Erythroblast (primary cell): ENCODE data around the gene TLCD3A.
A peak's percentile ranks its signal among the peaks of the same experiment; 100 is the strongest.
"Not testable (repeated sequence)": the region's sequence is repeated elsewhere in the genome, so short reads cannot be mapped to it uniquely, and the experiment has no call there.

Experiments used
- DNase-seq, 2 experiments: peaks; one replicate each; lab custom pipeline; 2025; lab: John Stamatoyannopoulos, UW
- GATA1 ChIP-seq: IDR thresholded peaks from 2 replicates; pipeline ENCODE4 v1.6.1; 2011; ENCODE audit warnings: low read depth, mild to moderate bottlenecking, control low read depth, low read length, moderate library complexity
- POLR2A ChIP-seq: IDR thresholded peaks from 2 replicates; pipeline ENCODE4 v1.6.1; 2011; ENCODE audit warnings: mild to moderate bottlenecking, low read length

TLCD3A gene

DNA sequence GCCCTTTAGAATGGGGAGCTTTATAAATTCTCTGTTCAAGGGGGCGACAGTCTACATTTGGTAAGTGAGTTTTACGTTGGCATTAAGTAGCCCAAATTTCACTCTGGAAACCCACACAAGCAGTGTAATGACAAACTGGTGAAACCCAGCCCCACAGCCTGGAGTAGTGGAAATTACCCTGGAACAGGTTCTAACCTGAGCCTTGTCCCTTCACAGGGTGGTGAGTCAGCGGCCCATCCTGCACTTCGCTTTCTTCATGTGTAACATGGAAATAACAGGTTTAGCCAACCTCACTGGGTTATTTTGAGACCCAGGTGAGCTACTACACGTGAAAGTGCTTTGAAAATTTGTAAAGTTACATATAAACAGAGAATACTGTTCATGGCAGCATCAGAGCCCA, 3.5 kb upstream of the TLCD3A start:
- DNase-seq, result no peak
- TF ChIP-seq POLR2A (no peak), GATA1 (no peak)

DNA sequence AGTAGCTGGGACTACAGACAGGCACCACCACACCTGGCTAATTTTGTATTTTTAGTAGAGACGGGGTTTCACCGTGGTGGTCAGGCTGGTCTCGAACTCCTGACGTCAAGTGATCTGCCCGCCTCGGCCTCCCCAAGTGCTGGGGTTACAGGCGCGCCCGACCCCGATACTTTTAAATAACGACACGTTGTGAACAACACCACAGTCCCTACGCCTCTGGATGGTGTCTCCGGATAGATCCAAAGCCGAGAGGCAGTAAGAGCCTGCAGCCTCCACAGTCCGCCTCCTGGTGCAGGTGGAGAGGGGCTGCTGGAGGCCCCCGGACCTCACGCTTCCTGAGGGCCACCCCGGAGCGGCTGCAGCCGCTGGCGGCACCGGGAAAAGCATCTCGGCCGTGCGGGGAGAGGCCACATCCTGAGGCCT, 741 bp upstream of the TLCD3A start:
- TF ChIP-seq POLR2A (no peak), GATA1 (no peak)
- DNase-seq, result peak in 1 of 2 experiments; percentile 56

DNA sequence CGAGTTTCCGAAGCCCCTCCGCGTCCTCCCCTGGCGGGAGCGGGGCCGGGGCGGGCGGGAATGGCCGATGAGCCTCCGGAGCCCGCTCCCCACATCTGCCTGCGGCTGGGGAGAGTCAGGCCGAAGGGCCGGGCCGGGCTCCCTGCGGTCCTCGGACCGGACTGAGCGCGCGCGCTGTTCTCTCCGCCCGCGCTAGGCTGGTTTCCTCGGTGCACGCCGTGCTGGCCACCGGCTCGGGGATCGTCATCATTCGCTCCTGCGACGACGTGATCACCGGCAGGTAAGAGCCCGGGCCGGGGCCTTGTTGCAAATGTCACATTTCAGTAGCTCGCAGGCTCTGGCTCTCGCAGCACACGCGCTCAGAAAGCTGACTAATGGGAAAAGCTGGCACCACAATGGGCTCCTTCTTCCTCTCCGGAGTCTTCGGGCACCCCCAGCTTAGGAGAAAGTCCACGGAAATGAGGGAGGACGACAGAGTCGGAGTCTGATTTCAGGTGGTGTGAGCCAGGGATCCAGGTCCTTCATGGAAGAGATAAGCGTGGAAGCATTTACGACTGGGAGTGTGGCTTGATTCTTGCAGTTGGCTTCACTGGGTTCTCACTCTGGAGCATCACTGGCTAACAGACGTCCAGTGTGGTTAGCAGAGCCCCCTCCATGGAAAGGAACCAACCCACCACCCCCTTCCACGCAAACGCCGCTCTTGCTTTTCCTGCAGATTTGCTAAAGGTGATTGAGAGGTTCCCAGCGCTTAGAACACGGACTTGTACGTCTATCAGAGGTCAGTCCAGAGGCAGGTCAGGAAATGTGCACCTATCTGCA, 715 bp downstream of the TLCD3A start:
- TF ChIP-seq POLR2A, result no peak
- no peak for TF ChIP-seq GATA1
- peak; percentile 47 to 56 for DNase-seq

DNA sequence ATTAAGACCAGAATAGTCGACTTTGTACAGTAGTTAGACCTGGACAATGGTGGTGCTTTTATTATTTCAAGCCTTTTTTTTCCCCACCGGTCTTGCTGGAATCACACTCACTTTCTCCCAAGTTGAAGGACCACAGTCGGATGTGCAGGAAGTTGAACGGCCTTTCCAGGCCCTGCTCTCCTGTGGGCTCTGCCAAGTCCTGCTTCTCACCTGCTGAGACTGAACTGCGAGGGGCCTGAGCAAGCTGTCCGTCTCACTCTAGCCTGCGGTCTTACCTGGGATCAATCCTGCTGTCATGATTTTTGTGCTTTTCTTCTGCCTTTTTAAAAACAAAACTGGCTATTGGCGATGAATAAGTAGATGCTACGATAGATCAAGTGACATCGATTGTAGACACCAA, 1.3 kb downstream of the TLCD3A start:
- DNase-seq, result no peak
- TF ChIP-seq POLR2A (no peak), GATA1 (no peak)

DNA sequence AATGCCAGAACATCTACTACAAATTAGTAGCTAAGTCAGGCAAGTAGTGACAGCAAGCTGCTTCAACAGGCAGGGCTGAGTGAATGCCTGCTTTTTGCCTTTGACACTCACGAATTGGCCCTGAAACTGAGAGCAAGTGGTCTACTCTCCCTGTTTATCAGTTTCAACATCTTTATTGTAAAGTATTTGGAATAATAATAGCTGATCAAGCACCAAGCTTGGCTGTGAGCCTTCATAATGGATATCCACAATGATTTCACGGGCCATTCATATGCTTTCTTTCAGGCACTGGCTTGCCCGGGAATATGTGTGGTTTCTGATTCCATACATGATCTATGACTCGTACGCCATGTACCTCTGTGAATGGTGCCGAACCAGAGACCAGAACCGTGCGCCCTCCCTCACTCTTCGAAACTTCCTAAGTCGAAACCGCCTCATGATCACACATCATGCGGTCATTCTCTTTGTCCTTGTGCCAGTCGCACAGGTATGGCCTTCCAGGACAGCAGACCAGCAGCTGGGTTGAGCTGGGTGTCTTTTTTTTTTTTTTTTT, 5.2 kb downstream of the TLCD3A start:
- TF ChIP-seq GATA1 (no peak), POLR2A (no peak)
- DNase-seq, result no peak

DNA sequence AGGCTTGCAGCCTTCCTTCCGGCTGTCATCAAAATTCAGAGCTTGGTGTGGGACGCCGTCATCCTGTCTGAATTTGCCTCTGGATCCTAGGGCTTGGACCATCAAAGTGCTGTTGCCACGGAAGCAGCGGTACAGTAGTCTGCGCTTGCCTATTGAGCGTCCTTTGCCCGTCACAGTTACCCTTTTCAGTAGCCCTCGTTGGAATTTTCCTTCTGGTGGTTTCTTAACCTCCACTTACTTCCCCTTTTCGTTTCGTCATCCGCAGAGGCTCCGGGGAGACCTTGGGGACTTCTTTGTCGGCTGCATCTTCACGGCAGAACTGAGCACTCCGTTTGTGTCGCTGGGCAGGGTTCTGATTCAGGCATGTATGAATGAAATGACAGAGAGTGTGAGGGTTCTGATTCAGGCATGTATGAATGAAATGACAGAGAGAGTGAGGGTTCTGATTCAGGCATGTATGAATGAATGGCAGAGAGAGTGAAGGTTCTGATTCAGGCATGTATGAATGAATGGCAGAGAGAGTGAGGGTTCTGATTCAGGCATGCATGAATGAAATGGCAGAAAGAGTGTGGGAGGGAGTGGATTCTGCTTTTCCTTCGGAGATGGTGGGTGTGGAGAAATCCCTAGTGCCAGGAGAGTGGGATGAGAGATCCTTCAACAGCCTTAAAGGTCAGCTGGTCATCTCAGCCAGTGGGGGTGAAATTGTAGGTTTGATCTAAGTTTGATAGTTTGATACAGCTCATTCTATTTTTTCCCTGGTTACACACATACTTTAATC, 8.0 kb downstream of the TLCD3A start:
- no peak for DNase-seq
- TF ChIP-seq GATA1, result no peak
- no peak for TF ChIP-seq POLR2A

DNA sequence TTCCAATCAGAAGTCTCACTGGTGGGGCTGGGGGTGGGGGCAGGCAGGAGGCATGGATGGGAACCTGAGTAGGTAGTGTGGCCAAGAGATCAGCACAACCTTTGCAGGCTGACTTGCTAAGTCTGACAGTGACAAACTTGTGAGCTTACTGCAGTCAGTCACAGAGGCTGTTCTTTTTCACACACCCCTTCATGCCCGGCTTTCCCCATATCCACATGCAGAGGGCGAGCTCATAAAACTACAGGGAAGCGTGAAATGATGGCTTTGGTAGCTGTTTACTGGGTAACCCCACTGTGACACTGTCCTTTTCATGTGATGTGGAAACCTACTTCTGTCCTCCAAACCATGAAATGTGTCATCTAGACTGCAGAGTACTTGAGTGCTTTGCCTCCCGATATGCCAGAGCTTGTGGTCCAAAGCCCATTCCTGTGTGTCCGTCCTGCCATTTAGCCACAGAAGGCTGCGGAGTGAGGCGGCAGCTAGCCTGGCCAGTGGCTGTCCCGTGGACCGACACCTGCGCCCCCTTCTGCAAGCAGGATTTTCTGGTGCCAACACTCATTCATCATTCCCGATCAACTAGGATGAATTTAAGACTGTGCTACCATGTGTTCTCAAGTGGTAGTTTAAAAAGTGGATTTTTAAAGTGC, 9.9 kb downstream of the TLCD3A start:
- DNase-seq, result no peak
- TF ChIP-seq GATA1 (no peak), POLR2A (no peak)

DNA sequence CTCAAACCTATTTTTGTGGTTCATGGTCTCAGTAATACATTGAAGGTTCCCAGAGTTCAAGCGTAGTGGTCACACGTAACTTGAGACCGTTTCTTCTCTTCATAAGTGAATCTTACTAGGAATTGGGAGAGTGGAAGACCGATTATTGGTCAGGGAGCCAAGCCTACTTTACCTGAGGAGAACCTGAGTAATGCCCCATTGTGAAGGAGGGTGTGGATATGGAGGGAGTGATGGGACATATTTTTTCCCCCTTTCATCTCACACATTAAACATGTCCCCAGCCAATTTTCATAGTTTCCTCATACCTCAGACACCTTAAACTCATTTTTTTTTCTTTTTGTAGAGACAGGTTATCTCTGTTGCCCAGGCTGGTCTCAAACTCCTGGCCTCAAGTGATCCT, 10.7 kb downstream of the TLCD3A start:
- TF ChIP-seq GATA1 (no peak), POLR2A (no peak)
- no peak for DNase-seq

DNA sequence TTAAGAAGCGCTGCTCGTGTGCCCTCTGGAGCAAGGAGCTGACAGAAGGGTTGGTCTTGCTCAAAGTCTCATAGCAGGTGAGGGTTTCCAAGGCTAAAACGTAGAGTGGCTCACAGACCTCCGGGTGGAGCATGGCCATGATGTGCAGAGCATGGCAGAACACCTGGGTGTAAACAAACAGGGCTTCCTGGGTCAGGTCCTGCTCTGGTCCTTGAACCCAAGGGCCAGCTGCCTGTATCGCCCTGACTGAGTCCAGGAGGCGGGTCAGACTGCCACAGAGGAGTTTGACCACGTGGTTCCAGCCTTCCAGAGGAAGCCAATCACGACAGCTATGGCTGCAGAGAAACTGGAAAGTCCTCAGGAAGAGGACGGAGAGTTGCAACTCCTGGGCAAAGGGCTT, 12.5 kb downstream of the TLCD3A start:
- TF ChIP-seq GATA1, result no peak
- TF ChIP-seq POLR2A, result no peak
- DNase-seq, result no peak

DNA sequence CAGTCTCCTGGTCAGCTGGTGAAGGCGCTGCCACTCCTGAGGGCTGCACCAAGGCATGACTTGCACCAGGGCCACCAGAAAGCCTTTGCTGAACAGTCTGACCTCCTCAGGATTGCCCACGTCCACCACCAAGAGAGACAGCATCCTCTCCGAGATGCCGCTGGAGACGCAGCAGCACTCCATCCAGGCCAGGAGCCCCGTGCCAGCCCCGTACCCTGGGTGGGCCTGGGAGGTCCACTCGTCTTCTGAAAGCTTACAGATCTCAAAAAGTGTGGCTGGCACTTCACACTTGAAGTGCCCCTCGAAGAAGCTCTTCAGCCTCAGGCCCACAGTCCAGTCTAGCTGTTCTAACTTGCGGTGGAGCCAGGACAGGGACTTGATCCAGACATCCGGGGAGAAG, 13.0 kb downstream of the TLCD3A start:
- no peak for DNase-seq
- TF ChIP-seq POLR2A (no peak), GATA1 (no peak)

DNA sequence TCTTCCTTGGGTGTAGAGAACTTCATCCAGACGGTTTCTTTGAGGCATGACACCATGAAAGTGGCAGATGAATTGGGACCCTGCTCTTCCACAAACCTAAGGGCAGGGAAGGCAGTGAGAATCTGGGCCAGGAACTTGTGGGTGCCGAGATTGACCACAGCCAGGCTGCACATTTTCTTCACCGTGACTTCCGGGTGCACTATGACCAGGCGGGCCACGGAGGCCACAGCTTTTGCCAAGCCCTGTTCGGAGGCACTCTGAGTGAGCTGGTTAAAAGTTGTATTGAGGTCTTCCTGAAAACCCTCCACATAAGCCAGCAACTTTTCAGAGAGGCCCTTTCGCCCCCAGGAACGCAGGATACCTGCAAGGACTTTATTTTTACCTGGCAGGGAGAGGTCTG, 13.8 kb downstream of the TLCD3A start:
- DNase-seq, result no peak
- TF ChIP-seq POLR2A (no peak), GATA1 (no peak)

DNA sequence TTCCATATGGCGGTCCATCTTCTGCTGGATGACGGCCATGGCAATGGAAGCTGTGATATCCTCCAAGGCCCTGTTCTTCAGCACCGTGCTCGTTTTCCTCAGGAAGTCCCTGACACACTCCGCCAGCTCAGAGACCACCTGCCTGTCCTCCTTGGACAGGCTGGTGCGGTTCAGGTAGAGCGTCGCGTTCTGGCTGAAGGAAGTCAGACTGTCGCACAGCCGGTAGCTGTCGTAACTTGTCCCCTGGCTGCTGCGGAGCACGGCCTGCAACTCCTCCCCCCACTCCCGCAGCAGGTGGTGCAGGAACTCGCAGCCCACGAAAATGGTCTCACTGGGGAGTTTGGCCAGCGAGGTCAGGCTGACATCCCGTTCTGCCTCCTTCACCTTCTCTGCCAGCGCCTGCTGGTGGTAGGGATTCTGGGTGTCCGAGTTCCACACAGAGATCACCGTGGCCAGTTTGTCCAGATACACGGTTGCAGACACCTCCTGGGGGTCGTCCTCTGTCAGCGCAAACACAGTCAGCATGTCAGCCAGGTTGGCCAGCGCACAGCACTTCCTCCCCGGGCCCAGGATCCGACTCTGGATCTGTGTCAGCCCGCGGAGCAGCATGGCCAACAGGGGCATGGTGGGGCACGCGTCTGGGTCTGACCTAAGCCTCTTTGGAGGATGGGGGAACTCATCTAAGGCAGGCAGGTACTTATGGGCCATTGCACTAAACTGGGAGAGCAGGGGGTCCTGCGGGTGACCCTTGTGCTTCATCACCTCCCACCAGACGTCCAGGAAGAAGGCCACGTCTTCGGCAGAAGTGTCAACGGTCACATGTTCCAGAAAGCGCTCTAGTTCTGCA, 14.6 kb downstream of the TLCD3A start:
- TF ChIP-seq GATA1 (no peak), POLR2A (no peak)
- no peak for DNase-seq

DNA sequence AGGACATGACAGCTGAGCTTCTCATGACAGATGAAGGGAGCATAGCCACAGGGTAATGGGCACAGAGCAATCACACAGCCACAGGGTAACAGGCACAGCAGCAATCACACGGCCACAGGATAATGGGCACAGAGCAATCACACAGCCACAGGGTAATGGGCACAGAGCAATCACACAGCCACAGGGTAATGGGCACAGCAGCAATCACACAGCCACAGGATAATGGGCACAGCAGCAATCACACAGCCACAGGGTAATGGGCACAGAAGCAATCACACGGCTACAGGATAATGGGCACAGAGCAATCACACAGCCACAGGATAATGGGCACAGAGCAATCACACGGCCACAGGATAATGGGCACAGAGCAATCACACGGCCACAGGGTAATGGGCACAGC, 16.2 kb downstream of the TLCD3A start:
- DNase-seq, result not testable (repeated sequence)

DNA sequence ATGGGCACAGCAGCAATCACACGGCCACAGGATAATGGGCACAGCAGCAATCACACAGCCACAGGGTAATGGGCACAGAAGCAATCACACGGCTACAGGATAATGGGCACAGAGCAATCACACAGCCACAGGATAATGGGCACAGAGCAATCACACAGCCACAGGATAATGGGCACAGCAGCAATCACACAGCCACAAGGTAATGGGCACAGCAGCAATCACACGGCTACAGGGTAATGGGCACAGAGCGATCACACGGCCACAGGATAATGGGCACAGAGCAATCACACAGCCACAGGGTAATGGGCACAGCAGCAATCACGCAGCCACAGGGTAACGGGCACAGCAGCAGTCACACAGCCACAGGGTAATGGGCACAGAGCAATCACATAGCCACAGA, 17.0 kb downstream of the TLCD3A start:
- DNase-seq, result not testable (repeated sequence)
